Superior temporal gyrus (tissue), 1 donor: Measurements from ENCODE around the gene LHX4.

ENCODE experiments used
- DNase-seq: peaks from one replicate; pipeline ENCODE4 v3.0.0-alpha.2; 2016; ENCODE audit errors: extremely low spot score

Gene LHX4

GRCh38 chr1:180243517-180244221 lies 13.6 kb downstream of the LHX4 start:
- no peak for DNase-seq

GRCh38 chr1:180244840-180245239 lies 14.8 kb downstream of the LHX4 start:
- DNase-seq, result no peak

GRCh38 chr1:180246579-180246978 lies 16.5 kb downstream of the LHX4 start:
- DNase-seq, result no peak

GRCh38 chr1:180247061-180247460 lies 17.0 kb downstream of the LHX4 start:
- no peak for DNase-seq

- DNase-seq, result no peak
Measured at GRCh38 chr1:180247580-180247979, 17.5 kb downstream of the LHX4 start.

- DNase-seq, result no peak
Measured at GRCh38 chr1:180248176-180248575, 18.1 kb downstream of the LHX4 start.

GRCh38 chr1:180248731-180249681 lies 18.9 kb downstream of the LHX4 start:
- DNase-seq, result no peak

- DNase-seq, result no peak
Measured at GRCh38 chr1:180249725-180250498, 19.8 kb downstream of the LHX4 start.

GRCh38 chr1:180250499-180250770 lies 20.4 kb downstream of the LHX4 start:
- no peak for DNase-seq

- no peak for DNase-seq
Measured at GRCh38 chr1:180250883-180251509, 20.9 kb downstream of the LHX4 start.

- DNase-seq, result no peak
Measured at GRCh38 chr1:180251526-180252305, 21.7 kb downstream of the LHX4 start.

GRCh38 chr1:180252638-180253536 lies 22.8 kb downstream of the LHX4 start:
- peak; percentile 28 for DNase-seq

- no peak for DNase-seq
Measured at GRCh38 chr1:180253585-180254495, 23.8 kb downstream of the LHX4 start.

GRCh38 chr1:180254496-180254819 lies 24.4 kb downstream of the LHX4 start:
- no peak for DNase-seq

GRCh38 chr1:180254854-180255253 lies 24.8 kb downstream of the LHX4 start:
- no peak for DNase-seq

- no peak for DNase-seq
Measured at GRCh38 chr1:180255536-180256340, 25.7 kb downstream of the LHX4 start.

GRCh38 chr1:180256341-180257027 lies 26.4 kb downstream of the LHX4 start:
- DNase-seq, result no peak

- DNase-seq, result no peak
Measured at GRCh38 chr1:180257028-180257386, 26.9 kb downstream of the LHX4 start.
